HG02973 (cell line): ENCODE measurements around the gene FXYD1.

ENCODE experiments used
- ATAC-seq: cut with Tn5 transposase; IDR thresholded peaks from one replicate; pipeline ENCODE4 v1.9.1; 2021; ENCODE audit warnings: moderate library complexity; ENCODE audit not compliant: unreplicated experiment

The FXYD1 gene

DNA sequence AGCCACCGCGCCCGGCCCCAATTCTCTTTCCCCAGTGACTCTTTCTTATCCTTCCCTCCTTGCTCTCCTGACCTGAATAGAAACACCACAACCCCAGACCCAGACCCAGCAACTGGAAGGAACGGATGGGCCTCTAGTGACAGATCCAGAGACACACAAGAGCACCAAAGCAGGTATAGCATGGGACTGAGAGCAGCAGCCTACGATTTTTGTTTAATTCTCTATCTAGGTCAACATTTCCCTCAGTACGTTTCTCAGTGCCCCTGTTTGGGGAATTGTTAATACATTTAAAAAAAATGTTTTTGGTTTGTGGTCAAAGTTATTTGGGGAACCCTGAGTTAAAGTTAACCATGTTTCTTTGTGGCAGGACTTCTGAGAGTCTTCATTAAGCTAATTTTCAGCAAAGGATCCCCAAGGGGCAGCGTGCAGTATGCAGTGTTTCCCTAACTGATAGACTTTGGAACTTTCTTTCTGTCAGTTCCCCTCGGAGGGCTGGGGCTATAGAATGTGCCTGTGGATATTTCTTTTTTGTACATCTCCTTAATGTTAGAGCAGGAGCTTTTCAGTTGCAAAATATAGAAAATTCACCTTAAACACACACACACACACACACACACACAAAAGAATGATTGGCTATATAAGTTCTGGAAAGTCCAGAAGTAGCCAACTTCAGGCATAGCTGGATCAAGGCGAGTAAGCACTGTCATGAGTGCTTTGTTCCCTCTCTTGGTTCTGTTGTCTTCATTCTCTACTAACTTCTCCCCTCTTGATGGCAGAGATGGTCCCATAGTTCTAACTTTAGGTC, 22.2 kb downstream of the FXYD1 start:
- no peak for ATAC-seq

DNA sequence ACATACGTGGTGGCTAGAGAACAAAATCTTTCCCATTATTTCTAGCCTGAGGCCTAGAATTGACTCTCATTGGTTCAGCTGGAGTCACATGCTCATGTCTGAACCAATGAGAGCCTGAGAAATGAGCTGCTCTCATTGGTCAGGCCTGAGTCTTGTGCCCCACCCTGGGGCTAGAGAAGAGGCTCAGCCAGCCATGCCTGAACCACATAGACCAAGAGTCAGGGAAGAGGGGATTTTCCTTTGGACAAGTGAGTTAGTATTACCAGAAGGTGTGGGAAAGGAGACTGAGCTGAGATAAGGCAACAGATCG, 22.8 kb downstream of the FXYD1 start:
- no peak for ATAC-seq

DNA sequence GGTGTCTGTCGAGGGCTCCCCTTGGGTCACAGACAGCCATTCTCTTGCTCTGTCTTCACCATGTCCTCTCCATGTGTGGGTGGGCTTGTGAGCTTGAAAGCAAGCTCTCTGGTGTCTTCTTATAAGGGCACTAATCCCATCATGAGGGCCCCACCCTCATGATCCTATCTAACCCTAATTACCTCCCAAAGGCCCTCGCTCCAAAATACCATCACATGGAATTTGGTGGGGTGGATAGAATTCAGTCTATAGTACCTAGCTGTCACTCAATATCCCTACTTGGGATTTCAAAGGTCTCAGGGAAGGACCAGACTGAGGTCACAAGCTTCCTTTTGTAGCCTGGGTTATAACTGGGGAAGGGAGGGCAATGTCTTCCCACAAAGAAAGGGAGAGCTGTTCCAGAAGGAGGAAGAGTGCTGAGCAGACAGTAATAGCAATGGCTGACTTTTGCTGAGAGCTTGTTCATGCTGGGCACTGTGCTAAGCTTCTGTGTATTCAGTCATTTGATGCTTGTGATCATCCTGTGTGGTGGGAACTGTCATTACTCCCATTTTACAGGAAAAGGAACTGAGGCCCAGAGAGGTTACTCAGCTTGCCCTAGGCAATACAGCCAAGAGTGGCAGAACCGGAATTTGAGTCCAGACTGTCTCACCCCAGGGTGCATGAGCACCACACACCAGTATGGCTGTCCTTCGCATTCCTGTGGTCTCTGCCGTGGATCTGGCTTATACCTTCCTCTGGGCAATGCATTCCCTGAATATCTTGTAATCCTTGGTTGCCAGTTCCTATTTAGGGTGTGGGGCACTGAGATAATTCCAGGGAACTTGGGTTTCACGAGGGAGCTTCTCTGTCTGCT, 24.1 kb downstream of the FXYD1 start:
- no peak for ATAC-seq

DNA sequence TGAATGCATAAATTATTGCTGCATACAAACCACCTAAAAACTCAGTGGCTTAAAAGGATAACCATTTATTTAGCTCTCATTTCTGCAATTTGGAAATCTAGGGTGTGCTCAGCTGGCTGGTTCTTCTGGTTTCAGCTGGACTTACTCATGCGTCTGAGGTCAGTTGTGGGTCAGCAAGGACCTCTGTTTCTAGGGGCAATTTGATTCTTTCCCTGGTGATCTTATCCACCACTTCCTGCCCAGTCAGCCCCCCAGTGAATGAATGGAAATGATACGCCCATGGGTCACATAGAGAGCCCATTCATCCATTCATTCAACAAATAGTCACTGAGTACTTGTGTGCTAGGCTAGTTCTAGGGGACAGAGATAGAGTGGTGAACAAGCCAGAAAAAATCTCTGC, 25.8 kb downstream of the FXYD1 start:
- ATAC-seq: no peak

DNA sequence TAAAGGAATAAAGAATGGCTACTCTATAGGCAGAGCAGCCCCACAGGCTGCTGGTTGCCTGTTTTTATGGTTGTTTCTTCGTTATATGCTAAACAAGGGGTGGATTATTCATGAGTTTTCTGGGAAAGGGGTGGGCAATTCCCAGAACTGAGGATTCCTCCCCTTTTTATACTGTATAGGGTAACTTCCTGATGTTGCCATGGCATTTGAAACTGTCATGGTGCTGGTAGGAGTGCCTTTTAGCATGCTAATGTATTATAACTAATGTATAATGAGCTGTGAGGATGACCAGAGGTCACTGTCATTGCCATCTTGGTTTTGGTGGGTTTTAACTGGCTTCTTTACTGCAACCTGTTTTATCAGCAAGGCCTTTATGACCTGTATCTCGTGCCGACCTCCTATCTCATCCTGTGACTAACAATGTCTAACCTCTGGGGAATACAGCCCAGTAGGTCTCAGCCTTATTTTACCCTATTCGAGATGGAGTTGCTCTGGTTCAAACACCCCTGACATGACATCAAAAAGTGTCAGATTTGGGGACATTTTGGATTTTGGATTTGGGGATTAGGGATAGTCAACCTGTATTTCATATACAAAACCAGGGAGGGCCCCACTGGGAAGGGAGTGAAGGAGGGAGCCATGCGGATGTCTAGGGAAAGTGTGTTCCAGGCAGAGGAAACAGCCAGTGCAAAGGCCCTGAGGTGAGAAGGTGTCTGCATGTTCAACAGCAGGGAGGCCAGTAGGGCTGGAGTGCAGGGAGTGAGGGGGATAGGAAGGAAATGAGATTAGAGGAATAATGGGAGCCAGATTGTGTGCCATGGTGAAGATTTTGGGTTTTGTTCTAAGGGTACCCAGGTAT, 26.8 kb downstream of the FXYD1 start:
- no peak for ATAC-seq

DNA sequence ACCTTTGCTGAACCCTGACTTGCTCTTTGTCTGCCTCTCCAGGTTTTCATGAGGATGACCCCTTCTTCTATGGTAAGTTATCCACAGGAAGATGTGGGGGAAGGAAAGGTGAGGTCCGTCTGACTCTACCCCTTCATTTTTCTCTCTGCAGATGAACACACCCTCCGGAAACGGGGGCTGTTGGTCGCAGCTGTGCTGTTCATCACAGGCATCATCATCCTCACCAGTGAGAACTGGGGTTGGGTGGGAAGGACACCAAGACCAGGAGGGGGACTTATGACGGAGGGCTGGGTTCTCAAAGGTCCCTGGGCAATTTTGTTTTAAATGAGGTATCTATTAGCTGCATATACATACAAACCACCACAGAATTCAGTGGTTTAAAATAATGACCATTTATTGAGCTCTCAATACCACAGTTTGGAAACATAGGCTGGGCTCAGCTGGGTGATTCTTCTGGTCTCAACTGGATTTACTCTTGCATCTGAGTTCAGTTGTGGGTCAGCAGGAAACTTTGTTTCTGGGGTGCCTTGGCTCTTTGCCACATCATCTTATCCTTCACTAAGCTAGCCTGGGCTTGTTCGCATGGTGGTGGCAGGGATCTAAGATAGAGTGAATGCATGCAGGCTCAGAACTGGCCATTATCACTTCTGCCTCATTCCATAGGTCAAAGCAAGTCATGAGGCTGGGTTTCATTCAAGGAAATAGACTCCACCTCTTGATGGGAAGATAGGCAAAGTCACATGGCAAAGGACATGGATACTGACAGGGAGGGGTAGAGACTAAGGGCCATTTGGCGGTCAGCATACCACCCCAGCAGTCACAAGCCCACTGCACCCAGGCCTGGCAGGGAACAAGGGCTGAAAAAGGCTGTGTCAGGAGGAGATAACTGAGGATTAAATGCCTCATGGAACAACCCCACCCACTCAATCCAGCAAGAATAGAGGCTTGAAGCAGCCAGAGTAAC, 27.8 kb downstream of the FXYD1 start:
- no peak for ATAC-seq

DNA sequence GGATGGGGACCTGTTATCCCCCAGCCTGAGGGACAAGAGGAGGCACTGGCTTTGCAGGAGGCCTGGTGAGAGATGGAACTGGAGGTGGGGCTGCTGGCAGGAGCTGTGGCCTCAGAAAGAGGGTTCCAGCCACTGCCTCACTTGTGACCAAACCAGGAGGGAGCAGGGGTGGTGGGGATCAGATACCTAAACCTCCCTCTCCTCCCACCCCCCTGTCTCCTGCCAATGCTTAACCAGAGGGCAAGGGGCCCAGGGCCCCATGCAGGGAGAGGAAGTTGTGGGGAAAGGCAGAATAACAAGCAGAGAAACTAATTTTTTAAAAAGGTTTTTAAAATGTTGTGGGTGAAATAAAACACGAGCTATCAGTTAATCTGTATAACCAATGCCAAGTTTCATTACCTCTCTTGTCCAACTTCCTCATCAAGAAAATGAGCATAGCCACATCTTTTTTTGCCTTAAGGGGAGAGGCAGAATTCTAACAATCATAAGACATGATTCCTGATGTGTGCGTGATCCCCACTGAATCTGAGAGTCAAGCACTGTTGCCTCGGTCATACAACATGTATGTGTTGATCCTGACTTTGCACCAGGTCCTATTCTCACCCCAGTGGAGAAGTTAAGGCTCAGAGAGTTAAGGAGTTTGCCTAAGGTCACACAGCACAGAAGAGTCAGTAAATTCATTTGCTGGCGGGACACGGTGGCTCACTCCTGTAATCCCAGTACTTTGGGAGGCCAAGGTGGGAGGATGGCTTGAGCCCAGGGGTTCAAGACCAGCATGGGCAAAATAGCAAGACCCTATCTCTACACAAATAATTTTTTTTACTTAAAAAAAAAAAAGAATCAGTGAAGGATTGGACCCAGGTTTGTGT, 28.9 kb downstream of the FXYD1 start:
- no peak for ATAC-seq

DNA sequence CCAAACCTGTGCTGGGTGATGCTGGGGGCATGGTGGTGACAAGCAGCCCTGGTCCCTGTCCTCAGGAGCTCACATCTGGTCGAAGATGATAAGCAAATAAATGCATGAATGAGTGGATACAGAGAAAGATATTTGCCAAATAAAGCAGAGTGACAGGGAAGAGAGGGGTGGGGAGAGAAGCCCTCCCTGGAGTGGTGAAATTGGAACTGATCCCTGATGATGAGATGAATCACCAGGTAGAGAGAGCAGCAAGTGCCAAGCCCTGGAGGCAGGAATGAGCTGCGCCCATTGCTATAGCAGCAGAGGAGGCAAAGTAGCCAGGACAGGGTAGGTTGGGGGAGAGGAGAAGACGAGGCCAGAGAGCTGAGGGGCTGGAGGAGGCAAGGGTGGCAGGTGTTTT, 29.6 kb downstream of the FXYD1 start:
- ATAC-seq: no peak

DNA sequence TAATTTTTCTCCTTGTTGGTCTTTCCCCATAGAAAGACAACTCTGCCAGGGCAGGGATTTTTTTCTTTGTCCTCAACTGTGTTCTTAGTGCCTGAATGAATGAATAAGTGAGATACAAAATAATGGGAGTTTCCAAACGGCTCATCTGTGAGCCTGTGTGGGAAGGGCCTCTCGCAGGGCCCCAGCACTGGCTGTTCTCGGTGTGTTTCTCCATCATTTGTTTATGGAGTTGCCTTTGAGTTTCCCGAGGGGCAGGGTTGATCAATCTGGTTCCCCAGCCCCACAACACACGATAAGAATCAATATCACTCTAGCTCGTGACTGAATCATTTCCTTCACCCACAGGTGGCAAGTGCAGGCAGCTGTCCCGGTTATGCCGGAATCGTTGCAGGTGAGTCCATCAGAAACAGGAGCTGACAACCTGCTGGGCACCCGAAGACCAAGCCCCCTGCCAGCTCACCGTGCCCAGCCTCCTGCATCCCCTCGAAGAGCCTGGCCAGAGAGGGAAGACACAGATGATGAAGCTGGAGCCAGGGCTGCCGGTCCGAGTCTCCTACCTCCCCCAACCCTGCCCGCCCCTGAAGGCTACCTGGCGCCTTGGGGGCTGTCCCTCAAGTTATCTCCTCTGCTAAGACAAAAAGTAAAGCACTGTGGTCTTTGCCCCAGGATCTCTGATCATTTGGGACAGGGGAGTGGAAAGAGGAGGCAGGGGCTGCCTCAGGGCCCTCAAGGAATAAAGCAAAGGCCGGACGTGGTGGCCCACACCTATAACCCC, 30.8 kb downstream of the FXYD1 start:
- no peak for ATAC-seq

DNA sequence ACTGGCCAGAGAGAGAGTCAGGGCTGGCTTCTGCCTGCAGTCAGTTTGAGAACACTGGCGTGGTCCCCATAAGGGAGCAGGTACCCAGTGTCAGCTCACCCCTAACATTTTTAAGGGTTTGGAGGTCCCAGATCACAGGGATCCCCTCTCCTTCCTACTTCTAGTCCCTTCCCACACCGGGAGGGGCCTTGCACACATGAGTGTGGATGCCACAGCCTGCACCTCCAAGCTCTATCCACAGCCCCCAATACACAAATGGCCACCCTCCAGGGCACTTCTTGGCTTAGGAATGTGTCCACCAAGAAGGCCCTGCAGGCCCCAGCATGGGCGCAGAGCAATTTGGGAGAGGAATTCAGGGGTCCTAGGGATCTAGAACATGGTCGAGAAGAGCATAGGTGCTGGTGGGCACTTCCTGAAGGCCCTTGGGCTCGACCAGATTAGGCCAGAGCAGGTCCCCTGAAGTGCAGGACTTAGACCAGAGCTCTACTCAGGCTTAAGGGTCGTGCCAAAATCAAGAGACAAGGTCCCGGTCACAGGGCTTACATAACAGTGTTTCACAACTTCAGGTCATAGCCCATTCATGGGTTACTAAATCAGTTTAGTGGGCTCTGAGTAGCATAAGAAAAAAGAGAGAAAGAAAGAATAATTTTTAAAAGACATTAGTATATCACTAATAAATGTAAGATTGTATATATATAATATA, 31.9 kb downstream of the FXYD1 start:
- ATAC-seq: no peak

DNA sequence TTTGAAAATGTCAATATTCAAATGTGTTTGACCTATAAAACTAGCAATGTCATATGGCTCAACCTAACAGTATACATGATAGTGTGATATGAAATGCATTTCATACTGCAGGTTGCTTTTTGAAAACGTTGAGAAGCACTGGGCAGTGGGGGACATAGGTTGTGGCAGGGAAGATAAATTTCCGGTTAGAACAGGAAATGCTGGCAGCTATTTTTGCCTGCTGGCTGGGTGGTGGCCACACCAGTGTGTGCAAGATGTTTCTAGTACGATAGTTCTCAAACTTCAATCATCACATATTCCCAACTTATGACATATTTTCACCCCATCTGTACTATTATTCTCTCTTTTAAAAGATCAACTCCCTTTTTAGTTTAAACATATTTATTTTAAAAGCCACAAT, 33.1 kb downstream of the FXYD1 start:
- no peak for ATAC-seq

DNA sequence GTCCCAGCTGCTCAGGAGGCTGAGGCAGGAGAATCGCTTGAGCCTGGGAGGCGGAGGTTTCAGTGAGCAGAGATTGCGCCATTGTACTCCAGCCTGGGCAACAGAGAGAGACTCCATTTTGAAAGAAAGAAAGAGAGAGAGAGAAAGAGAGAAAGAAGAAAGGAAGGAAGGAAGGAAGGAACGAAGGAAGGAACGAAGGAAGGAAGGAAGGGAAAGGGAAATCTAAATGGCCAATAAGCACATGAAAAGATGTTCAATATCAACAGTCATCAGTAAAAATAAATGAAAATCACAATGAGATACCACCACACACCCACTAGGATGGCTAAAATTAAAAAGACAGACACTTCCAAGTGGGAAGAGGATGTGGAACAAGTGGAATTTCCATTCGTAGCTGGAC, 35.6 kb downstream of the FXYD1 start:
- ATAC-seq: no peak

DNA sequence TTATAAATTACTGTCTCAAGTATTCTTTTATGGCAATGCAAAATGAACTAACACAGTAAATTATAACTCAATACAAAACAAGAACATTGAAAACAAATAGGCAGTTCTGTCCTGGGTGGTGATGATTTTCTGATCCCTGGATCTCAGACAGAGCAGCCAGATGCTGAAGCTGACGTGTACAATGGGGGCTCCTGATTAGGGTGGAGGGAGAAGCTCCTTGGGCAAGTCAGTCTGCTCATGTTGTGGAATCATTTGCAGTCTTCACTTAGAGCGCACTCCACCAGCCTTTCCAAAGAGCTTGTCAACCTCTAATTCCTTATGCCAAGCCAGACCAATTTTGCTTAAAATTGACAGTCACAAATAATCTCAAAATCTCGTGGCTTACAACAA, 37.6 kb downstream of the FXYD1 start:
- no peak for ATAC-seq

DNA sequence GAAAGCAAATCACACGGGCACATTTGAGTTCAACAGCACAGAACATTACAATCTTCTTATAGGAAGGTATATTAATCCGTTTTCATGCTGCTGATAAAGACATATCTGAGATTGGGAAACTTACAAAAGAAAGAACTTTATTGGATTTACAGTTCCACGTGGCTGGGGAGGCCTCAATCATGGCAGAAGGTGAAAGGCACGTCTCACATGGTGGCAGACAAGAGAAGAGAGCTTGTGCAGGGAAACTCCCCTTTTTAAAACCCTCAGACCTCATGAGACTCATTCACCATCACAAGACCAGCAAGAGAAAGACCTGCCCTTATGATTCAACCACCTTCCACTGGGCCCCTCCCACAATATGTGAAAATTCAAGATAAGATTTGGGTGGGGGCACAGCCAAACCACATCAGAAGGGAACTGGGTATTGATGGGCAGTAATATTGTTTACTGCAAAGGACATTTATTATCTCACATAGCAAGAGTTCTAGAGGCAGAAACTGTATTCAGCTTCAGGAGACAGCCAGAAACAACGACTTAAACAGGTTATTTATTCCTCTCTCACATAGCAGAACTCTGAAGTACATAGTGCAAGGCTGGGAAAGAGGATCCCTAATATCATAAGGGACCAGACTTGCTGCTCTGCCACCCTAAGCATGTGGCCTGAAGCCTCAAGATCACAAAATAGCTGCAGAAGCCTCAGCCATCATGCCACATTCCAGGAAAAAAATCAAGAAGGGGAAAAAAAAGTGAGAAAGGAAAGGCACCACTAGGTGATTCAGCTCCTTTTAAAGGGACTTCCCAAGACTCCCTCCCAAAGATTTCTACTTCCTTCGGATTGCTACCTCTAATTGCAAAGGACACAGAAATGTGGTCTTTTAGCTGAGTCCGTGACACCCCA, 39.0 kb downstream of the FXYD1 start:
- ATAC-seq: no peak

DNA sequence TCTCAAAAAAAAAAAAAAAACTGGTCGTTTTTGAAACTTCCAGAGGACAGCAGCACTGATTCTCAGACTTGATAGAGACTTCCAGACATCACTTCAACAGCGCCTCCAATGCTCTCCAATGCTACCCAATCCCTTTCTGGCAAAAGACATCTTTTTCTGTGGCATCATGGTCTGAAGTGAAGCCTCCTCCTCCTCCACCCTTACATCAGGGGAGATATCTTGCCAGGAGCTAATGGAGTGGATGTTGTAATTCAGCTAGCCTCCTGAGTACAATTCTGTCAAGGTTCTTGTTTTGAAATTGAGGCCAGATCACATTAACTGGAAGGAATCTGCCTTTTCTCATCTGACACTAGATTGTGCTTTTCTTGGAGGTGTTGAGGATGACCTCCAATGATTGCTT, 40.1 kb downstream of the FXYD1 start:
- ATAC-seq: no peak

DNA sequence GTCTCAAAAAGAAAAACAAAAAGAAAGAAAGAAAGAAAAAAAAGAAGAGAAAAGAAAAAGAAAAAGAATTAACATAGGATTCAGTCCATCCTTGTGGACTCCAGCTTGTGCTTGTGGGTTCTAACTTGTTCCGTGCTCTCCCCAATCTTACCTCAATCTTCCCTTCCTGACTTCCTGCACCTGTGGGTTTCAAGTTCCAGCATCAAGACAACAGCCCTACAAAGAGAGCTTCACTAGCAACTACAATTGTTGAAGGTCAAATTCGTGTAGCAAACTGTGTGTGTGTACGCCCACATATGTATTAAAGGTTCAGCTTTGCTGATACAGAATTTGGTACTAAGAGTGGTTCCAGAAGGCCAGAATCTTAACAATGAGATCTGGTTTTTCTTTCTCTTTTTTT, 41.2 kb downstream of the FXYD1 start:
- ATAC-seq: no peak

DNA sequence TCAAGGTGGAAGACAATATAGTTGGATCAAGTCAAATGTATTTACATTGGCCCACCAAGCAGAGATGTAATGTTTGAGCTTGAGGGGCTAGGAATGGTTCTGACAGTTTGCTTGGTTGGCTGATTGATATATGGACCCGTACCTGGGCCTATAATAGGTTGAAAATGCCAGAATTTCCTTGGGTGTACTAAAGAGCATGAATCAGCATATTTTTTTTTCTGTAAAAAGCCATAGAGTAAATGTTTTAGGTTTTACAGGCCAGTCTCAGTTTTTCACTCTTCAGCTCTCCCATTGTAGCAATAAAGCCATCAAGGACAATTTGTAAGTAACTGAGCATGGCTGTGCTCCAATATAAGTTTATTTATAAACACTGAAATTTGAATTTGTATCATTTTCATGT, 42.8 kb downstream of the FXYD1 start:
- no peak for ATAC-seq
